Hepatocyte (in vitro differentiated cells): Measurements from ENCODE around the gene KRT80.

Experiments used
- EZH2phosphoT487 ChIP-seq: fragments of 200-600 bp; sonication (generic); IDR thresholded peaks from one replicate; pipeline ENCODE4 v1.6.1; 2018; ENCODE audit warnings: antibody characterized with exemption, mild to moderate bottlenecking, low read depth, moderate library complexity; ENCODE audit not compliant: unreplicated experiment, severe bottlenecking
- TF ChIP-seq, protein P1 (sequence below): fragments of 200-600 bp; sonication (generic); IDR thresholded peaks from 2 replicates; pipeline ENCODE4 v1.5.1; 2016; ENCODE audit warnings: antibody characterized with exemption, mild to moderate bottlenecking; ENCODE audit not compliant: poor library complexity

DNA sequence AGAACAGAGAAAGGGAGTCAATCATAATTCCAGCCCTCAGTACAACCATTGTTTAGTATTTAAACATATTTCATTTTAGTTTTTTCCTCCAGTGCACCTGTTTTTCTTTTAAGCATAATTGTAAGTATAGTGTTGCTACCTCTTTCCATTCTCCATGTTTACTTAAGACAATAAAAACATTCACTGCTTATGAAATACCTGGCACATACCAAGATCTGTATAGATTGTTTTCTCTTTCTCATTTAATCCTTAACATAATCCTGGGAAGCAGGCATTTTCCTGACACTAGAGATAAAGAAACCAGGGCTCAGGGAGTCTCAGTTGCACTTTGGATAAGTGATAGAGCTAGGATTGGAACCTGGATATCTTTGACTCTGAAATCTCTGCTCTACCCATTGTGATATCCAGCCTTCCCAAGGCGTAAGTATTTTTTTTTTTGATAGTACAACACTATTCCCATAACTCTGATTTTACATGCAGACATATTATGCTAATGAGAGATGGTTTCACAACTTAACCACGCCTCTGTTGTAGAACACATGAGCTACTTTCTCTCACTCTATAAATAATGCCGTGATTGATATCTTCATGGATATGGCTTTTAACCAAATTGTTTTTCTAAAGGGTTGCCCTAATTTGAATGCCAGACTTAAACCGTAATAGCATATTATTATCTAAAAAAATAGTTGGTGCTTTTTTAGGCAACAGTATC is 29.4 kb upstream of the KRT80 start:
- TF ChIP-seq, protein P1, sequence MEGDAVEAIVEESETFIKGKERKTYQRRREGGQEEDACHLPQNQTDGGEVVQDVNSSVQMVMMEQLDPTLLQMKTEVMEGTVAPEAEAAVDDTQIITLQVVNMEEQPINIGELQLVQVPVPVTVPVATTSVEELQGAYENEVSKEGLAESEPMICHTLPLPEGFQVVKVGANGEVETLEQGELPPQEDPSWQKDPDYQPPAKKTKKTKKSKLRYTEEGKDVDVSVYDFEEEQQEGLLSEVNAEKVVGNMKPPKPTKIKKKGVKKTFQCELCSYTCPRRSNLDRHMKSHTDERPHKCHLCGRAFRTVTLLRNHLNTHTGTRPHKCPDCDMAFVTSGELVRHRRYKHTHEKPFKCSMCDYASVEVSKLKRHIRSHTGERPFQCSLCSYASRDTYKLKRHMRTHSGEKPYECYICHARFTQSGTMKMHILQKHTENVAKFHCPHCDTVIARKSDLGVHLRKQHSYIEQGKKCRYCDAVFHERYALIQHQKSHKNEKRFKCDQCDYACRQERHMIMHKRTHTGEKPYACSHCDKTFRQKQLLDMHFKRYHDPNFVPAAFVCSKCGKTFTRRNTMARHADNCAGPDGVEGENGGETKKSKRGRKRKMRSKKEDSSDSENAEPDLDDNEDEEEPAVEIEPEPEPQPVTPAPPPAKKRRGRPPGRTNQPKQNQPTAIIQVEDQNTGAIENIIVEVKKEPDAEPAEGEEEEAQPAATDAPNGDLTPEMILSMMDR: no peak
- TF ChIP-seq EZH2phosphoT487: no peak
